GM12892 (cell line): Measurements from ENCODE around the gene FAM222B.

Source experiments
- POLR2A ChIP-seq: IDR thresholded peaks from 2 replicates; pipeline ENCODE4 v1.6.1; 2011; ENCODE audit warnings: low read depth, low read length, control low read depth
- POLR2AphosphoS5 ChIP-seq: IDR thresholded peaks from 2 replicates; pipeline ENCODE4 v1.6.1; 2011; ENCODE audit warnings: low read depth, low read length, control low read depth

- TF ChIP-seq POLR2A, result no peak
- TF ChIP-seq POLR2AphosphoS5, result no peak
These were observed 20.0 kb upstream of the FAM222B start for GRCh38 chr17:28862561-28862960.
